Ascending aorta (tissue), 2 donors: ENCODE results near the gene CLDN19. TPM values are rescaled to one million over a fixed set of nuclear protein-coding genes. Genes with fewer than 3 reads are reported as not detected.

Source experiments
- DNase-seq, 2 donors: peaks; one replicate each; pipeline ENCODE4 v3.0.0-alpha.2; 2019; ENCODE audit warnings: low spot score in 2 of 2
- H3K27ac ChIP-seq, 2 donors: fragments of 200-600 bp; sonication (generic); one replicate each; pipeline ENCODE4 v1.5.1; 2016 to 2017; ENCODE audit warnings: mild to moderate bottlenecking in 1 of 2
- H3K27me3 ChIP-seq: fragments of 200-600 bp; sonication (generic); one replicate; pipeline ENCODE4 v1.5.1; 2017
- H3K36me3 ChIP-seq, 2 donors: fragments of 200-600 bp; sonication (generic); one replicate each; pipeline ENCODE4 v1.5.1; 2016
- H3K4me1 ChIP-seq, 2 donors: fragments of 200-600 bp; sonication (generic); one replicate each; pipeline ENCODE4 v1.5.1; 2016 to 2017; ENCODE audit warnings: mild to moderate bottlenecking in 1 of 2
- H3K4me3 ChIP-seq, 2 donors: fragments of 200-600 bp; sonication (generic); one replicate each; pipeline ENCODE4 v1.5.1; 2016 to 2017; ENCODE audit warnings: mild to moderate bottlenecking in 1 of 2
- H3K9me3 ChIP-seq, 2 donors: fragments of 200-600 bp; sonication (generic); one replicate each; pipeline ENCODE4 v1.5.1; 2016
- intact Hi-C: fragments of 100-400 bp; cut with DNase I; formaldehyde crosslinking; loops from one replicate; pipeline ENCODE4 v1.15.1; 2023
- total RNA-seq: library from RNA; depleted of rRNA; stranded (reverse); fragments of >200 nt; gene quantifications from one replicate; pipeline ENCODE4 v1.1.0, GENCODE V29; 2016
- TF ChIP-seq, protein P1 (sequence below), 3 experiments: fragments of 200-600 bp in 2 of 3; fragments of 450-650 bp in 1 of 3; sonication (generic) in 2 of 3; IDR thresholded peaks; one replicate each; pipeline ENCODE4 v1.5.1; 2016 to 2019; ENCODE audit warnings: antibody characterized with exemption in 3 of 3, mild to moderate bottlenecking in 1 of 3, moderate library complexity in 1 of 3

The CLDN19 gene
- total RNA-seq, 1 donor from 2014 or later: not detected

DNA sequence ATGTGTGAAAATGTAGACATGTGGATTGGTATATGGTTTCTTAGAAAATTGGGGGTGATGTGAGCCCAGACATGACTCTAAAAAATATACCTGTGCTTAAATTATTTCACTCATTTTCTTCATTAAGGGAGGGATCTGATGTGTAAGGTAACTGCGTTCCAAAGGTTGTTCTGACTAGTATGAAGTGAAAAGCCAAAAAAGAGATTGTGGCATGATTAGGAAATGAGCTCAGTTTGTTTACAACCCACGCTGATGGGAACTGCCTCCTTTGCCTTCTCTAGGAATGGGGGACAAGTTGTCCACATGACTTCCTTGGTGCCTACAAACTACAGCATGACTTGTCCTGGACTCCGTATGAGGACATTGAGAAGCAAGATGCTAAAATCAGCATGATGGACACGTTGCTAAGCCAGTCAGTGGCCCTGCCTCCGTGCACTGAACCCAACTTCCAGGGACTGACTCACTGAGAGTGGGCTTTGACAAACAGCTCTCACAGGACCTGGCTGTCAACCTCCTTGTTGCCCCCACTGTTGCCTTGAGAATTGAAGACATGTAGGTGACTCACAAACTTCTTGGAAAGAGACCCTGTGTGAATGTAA, 35.0 kb upstream of the CLDN19 start:
- TF ChIP-seq, protein P1, sequence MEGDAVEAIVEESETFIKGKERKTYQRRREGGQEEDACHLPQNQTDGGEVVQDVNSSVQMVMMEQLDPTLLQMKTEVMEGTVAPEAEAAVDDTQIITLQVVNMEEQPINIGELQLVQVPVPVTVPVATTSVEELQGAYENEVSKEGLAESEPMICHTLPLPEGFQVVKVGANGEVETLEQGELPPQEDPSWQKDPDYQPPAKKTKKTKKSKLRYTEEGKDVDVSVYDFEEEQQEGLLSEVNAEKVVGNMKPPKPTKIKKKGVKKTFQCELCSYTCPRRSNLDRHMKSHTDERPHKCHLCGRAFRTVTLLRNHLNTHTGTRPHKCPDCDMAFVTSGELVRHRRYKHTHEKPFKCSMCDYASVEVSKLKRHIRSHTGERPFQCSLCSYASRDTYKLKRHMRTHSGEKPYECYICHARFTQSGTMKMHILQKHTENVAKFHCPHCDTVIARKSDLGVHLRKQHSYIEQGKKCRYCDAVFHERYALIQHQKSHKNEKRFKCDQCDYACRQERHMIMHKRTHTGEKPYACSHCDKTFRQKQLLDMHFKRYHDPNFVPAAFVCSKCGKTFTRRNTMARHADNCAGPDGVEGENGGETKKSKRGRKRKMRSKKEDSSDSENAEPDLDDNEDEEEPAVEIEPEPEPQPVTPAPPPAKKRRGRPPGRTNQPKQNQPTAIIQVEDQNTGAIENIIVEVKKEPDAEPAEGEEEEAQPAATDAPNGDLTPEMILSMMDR (IDR thresholded peaks at IDR 0.05): no peak
- no peaks in the 10 kb centered on the region for H3K9me3 ChIP-seq
- H3K4me3 ChIP-seq: no peak overlapping the region
- intact Hi-C loops: no loop called here
- no peaks in the 10 kb centered on the region for H3K4me1 ChIP-seq
- no peaks in the 10 kb centered on the region for H3K27me3 ChIP-seq
- H3K36me3 ChIP-seq: peaks cover 37 to 53% of the 10 kb centered on the region in 2 donors
- no peak for DNase-seq
- H3K27ac ChIP-seq: no peak overlapping the region

DNA sequence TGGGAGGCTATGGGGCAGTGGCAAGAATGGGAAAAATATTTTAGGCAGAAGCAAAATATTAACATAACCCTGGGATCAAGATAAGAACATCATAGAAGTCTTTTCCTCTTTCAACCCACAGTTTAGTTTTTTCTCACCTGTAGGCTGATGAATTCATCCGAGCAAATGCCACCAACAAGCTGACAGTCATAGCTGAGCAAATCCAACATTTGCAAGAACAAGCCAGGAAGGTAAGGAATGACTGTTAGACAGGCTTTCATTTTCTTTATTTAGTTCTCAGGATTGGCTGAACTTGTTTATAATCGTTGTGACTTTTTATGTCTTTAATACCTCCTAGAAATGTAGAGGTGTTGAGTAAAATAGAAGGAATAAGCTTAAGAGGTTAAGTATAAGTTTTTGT, 33.4 kb upstream of the CLDN19 start:
- H3K4me3 ChIP-seq: no peak overlapping the region
- intact Hi-C loops: no loop called here
- H3K4me1 ChIP-seq: no peaks in the 10 kb centered on the region
- TF ChIP-seq, protein P1 (IDR thresholded peaks at IDR 0.05): no peak
- H3K36me3 ChIP-seq: peaks cover 37 to 49% of the 10 kb centered on the region in 2 donors
- no peaks in the 10 kb centered on the region for H3K27me3 ChIP-seq
- H3K9me3 ChIP-seq: no peaks in the 10 kb centered on the region
- DNase-seq: no peak
- H3K27ac ChIP-seq: no peak overlapping the region

DNA sequence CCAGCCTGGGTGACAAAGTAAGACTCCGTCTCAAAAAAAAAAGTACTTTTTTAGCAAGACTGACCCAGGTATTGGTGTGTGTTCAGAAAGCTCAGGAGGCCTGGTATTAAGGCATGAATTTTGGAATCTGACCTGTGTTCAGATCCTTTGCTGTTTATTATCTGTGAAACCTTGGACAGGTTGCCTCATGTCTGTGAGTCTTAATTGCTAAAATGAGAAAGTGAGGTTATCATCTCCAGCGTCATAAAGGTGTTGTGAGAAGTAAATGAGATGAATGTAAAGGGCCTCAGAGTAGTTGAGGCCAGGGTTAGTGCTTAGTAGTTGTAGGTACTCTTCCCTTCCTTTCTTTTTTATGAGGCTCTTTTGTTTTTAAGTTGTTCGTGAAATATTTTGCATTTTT, 29.8 kb upstream of the CLDN19 start:
- TF ChIP-seq, protein P1 (IDR thresholded peaks at IDR 0.05): no peak
- Histone ChIP-seq H3K36me3 (peaks cover 10 to 14% of the 10 kb centered on the region in 2 donors), H3K4me1 (peaks cover 0 to 12% of the 10 kb centered on the region in 2 donors), H3K9me3 (no peaks in the 10 kb centered on the region), H3K27ac (no peak overlapping the region), H3K27me3 (no peaks in the 10 kb centered on the region), H3K4me3 (no peak overlapping the region)
- DNase-seq: no peak
- intact Hi-C loops: loop anchor here (5.0 kb wide), 4 partner anchors 152 to 438 kb away; partner anchors contain the start of genes CFAP57 and EBNA1BP2

DNA sequence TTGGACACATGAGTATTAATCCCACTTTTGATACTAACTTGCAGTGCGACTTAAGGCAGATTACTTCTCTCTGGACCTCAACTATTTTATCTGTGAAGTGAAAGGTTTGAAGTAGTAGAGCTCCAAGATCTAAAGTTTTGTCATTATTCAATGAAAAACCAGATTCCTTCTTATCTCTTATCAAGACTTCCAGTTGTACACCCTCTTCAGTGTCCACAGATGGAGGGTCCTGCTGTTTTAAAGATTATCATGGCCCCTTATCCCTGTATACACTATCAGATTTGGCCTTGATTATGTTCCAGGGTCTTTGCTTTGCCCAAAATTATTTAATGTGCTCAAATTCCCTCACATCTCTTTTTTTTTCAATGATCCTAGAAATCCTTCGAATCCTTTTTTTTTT, 28.1 kb upstream of the CLDN19 start:
- Histone ChIP-seq H3K27ac (no peak overlapping the region), H3K36me3 (no peaks in the 10 kb centered on the region), H3K4me3 (peak overlapping the region; percentile 86 to 88), H3K9me3 (no peaks in the 10 kb centered on the region), H3K4me1 (peaks cover 0 to 19% of the 10 kb centered on the region in 2 donors), H3K27me3 (no peaks in the 10 kb centered on the region)
- no peak for DNase-seq
- intact Hi-C loops: loop anchor here (5.0 kb wide), 4 partner anchors 154 to 436 kb away; partner anchors contain the start of genes CFAP57 and EBNA1BP2
- TF ChIP-seq, protein P1 (IDR thresholded peaks at IDR 0.05): no peak

DNA sequence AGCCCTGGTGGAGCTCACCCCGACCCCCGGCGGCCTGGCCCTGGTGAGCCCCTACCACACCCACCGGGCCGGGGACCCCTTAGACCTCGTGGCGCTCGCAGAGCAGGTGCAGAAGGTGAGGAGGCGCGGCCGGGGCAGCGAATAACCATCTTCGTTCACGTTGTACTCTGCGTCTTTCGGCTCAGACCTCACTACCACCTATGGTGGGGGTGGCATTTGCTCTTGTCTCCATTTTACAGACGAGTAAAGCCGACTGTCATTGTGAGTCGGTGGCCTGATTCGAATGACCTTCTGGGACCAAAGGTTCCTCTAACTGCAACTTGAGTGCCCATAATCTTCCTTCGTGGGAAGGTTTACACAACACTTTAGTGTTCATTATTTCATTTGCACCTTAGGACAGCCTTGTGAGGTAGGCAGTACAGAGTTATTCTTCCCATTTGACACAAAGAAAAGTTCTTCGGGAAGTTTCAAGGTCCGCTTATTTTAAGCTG, 27.5 kb upstream of the CLDN19 start:
- TF ChIP-seq, protein P1 (IDR thresholded peaks at IDR 0.05): peak in 1 of 3 experiments; percentile 8
- Histone ChIP-seq H3K9me3 (no peaks in the 10 kb centered on the region), H3K27ac (peak overlapping the region; percentile 71 to 91), H3K4me1 (peaks cover 0 to 19% of the 10 kb centered on the region in 2 donors), H3K4me3 (peak overlapping the region; percentile 86 to 88), H3K36me3 (no peaks in the 10 kb centered on the region), H3K27me3 (no peaks in the 10 kb centered on the region)
- intact Hi-C loops: loop anchor here (1.0 to 5.0 kb wide), 9 partner anchors 50 to 435 kb away; partner anchors contain the start of genes CFAP57, EBNA1BP2, ERMAP and PPCS
- DNase-seq: no peak
